NB4 (cell line): ENCODE data around the gene COL4A6.

Experiments
- DNase-seq: peaks from one replicate; pipeline ENCODE4 v3.0.0; 2010; ENCODE audit warnings: low read depth
- H3K4me3 ChIP-seq: one replicate; pipeline ENCODE4 v1.5.1; 2011; ENCODE audit warnings: mild to moderate bottlenecking, low read depth, low read length, moderate library complexity
- MYC ChIP-seq: IDR thresholded peaks from 2 replicates; pipeline ENCODE4 v1.6.1; 2011; ENCODE audit warnings: low read depth, low read length
- POLR2A ChIP-seq: IDR thresholded peaks from 2 replicates; pipeline ENCODE4 v1.6.1; 2011; ENCODE audit warnings: mild to moderate bottlenecking; ENCODE audit not compliant: insufficient read length; ENCODE audit errors: extremely low read depth
- TF ChIP-seq, protein P1 (sequence below): IDR thresholded peaks from 2 replicates; pipeline ENCODE4 v1.6.1; 2011; ENCODE audit warnings: low read depth, low read length
- TF ChIP-seq, protein P2 (sequence below): IDR thresholded peaks from one replicate; pipeline ENCODE4 v1.5.1; 2012; ENCODE audit warnings: low read depth, low read length

COL4A6 gene

DNA sequence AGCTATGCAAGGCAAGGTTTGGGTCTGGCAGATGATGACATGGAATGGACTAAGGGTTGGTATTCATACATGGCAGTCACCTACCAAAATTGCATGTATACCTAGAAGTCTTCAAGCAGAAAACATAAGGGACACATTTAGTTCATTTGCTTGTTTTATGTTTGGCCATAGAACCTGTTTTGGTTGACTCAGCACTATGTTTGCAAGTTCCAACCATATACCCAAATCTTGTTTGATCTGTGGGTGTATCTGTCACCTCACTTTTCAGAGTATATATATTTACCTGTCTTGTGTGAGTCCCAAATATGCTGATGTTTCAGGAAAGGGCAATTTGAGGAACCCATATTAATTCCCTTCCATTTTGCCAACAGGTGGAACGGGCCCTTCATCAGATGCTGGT, 307.3 kb downstream of the COL4A6 start:
- no peak overlapping the region for H3K4me3 ChIP-seq
- DNase-seq = no peak
- TF ChIP-seq, protein P1, sequence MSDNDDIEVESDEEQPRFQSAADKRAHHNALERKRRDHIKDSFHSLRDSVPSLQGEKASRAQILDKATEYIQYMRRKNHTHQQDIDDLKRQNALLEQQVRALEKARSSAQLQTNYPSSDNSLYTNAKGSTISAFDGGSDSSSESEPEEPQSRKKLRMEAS = no peak
- TF ChIP-seq, protein P2, sequence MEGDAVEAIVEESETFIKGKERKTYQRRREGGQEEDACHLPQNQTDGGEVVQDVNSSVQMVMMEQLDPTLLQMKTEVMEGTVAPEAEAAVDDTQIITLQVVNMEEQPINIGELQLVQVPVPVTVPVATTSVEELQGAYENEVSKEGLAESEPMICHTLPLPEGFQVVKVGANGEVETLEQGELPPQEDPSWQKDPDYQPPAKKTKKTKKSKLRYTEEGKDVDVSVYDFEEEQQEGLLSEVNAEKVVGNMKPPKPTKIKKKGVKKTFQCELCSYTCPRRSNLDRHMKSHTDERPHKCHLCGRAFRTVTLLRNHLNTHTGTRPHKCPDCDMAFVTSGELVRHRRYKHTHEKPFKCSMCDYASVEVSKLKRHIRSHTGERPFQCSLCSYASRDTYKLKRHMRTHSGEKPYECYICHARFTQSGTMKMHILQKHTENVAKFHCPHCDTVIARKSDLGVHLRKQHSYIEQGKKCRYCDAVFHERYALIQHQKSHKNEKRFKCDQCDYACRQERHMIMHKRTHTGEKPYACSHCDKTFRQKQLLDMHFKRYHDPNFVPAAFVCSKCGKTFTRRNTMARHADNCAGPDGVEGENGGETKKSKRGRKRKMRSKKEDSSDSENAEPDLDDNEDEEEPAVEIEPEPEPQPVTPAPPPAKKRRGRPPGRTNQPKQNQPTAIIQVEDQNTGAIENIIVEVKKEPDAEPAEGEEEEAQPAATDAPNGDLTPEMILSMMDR = no peak
- TF ChIP-seq MYC (no peak), POLR2A (no peak)

DNA sequence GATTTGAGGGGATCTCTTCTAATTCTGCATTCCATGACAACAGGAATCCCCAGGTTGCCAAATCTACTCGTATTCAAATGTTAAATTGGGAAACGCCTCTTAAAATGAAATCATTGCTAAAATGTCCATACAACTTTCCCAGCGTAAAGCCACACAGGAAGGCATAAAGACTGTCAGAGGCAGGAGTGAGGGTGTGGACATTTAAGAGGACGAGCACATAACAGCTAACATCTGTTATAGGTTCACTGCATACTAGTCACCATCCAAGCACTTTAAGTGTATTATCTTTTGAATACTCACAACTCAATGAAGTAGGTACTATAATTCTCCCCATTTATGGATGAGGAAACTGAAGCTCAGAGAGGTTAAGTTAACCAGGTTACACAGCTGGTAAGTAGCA, 311.1 kb downstream of the COL4A6 start:
- H3K4me3 ChIP-seq = no peak overlapping the region
- no peak for TF ChIP-seq POLR2A
- TF ChIP-seq, protein P2 = no peak
- TF ChIP-seq, protein P1 = no peak
- no peak for TF ChIP-seq MYC
- DNase-seq = no peak

DNA sequence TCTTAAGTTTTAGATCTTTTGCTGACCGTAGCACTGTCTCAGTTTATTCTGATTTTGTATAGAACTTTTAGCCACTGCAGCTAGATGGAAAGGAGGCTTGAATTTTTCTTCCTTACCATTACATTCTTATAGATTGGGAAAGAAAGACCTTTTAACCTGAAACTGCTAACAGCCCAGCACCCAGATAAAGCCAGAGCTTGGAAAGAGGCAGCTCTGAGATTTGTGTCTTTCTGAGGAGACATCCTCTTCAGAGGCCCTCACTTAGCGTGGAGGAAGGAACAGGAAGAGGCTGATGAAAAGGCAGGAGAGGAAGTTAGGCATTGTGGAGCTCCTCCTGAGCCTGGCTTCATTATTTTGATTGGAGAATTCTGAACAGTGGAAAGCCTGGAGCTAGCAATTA, 311.6 kb downstream of the COL4A6 start:
- no peak overlapping the region for H3K4me3 ChIP-seq
- TF ChIP-seq, protein P2 = no peak
- no peak for TF ChIP-seq MYC
- no peak for TF ChIP-seq POLR2A
- TF ChIP-seq, protein P1 = no peak
- no peak for DNase-seq

DNA sequence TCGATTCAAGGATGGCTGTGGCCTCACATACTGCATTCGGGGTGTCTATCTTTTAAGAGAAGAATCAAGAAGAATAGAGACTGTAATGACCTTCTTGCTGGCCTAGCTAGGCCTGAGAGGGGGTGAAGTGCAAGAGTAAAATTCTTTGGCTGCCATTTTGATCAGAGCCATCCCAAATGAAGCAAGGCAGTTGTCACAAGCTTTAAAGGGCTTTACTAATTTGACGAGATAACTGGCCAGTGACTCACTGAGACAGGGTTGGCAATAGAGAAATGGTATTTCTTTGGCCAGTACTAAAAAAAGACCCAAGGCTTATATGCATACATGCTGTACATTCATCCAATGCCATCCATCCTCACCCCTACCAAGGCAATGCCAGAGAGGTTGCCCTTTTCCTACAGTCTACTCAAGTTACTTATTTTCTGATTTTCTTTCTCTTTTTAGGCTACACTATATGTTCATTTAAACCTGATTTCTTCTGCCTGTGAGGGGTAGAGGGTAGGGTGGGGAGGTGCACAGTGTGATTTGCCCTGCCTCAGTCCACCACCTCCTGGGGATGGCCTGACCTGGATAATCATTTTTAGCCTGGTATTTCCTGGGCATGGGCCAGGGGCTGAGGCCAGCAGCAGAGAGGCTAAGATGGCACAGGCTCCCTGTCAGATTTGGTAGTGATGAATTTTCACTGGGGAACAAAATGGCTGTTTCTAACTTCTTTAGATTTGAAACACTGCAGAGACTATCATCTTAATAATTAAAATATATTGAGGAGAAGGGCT, 314.4 kb downstream of the COL4A6 start:
- no peak overlapping the region for H3K4me3 ChIP-seq

DNA sequence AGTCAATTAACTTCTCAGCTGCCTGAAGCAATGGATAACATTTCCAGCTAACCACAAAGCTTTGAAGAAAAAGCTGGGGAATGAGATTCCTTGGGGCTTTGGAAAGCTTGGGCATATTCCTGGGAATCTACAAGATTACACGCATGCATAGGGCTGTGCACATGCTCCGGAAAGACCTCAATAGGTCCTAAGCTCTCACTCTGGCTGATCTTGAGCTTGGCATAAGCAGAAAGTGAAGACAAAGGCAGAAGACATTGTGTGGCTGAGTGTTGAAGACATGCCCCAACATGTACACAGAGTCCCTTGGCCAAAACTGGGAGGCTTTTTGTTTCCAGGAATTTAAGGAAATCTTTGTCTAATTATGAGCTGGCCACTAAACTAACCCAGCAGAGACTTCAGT, 315.5 kb downstream of the COL4A6 start:
- no peak for DNase-seq
- no peak for TF ChIP-seq POLR2A
- no peak for TF ChIP-seq MYC
- TF ChIP-seq, protein P2 = no peak
- TF ChIP-seq, protein P1 = no peak
- H3K4me3 ChIP-seq = no peak overlapping the region

More for the DNA sequence above, 314.4 kb downstream of the COL4A6 start:
- DNase-seq = no peak
- TF ChIP-seq POLR2A (no peak), MYC (no peak)

DNA sequence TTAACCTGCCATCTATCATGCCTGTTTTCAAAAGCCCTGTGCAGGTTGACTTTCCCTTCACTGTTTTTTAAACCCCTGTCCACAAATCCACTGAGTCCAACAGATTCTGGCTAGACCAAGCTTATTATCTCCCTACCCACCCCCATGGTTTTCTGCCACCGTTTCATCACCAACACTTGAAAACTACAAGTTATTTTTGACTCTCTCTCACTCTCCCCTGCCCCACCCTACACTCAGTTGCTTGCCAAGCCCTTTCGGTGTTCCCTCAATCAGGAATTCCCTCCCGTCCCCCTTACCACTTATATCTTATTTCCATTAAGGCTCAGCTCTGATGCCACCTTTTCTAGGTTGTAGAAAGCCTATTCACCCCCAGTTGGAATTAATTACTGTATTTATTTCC, 316.9 kb downstream of the COL4A6 start:
- no peak for DNase-seq
- no peak for TF ChIP-seq MYC
- TF ChIP-seq, protein P2 = no peak
- TF ChIP-seq, protein P1 = no peak
- TF ChIP-seq POLR2A = no peak
- no peak overlapping the region for H3K4me3 ChIP-seq
